NCI-H2107 (cell line): ENCODE data around the gene APOC4.
"Not testable (repeated sequence)": the region's sequence is repeated elsewhere in the genome, so short reads cannot be mapped to it uniquely, and the experiment has no call there.

Experiments
- DNase-seq: peaks from one replicate; lab custom pipeline; 2025; lab: John Stamatoyannopoulos, UW

APOC4 gene

GRCh38 chr19:44958090-44958489, 16.1 kb downstream of the APOC4 start:
- no peak for DNase-seq

GRCh38 chr19:44959691-44960090, 17.7 kb downstream of the APOC4 start:
- DNase-seq = no peak

GRCh38 chr19:44960906-44961728, 19.1 kb downstream of the APOC4 start:
- no peak for DNase-seq

GRCh38 chr19:44961821-44962220, 19.8 kb downstream of the APOC4 start:
- no peak for DNase-seq

- DNase-seq = no peak
Observed at GRCh38 chr19:44968118-44968517, 26.1 kb downstream of the APOC4 start.

GRCh38 chr19:44968670-44969069, 26.6 kb downstream of the APOC4 start:
- DNase-seq = no peak

- DNase-seq = no peak
Observed at GRCh38 chr19:44969437-44969836, 27.4 kb downstream of the APOC4 start.

GRCh38 chr19:44971451-44971850, 29.4 kb downstream of the APOC4 start:
- DNase-seq = not testable (repeated sequence)

- DNase-seq = no peak
Observed at GRCh38 chr19:44972802-44973201, 30.8 kb downstream of the APOC4 start.

- DNase-seq = no peak
Observed at GRCh38 chr19:44973982-44974735, 32.1 kb downstream of the APOC4 start.

GRCh38 chr19:44974857-44975256, 32.8 kb downstream of the APOC4 start:
- DNase-seq = no peak

GRCh38 chr19:44975444-44975843, 33.4 kb downstream of the APOC4 start:
- no peak for DNase-seq

- DNase-seq = no peak
Observed at GRCh38 chr19:44984005-44984404, 42.0 kb downstream of the APOC4 start.

- no peak for DNase-seq
Observed at GRCh38 chr19:44985445-44985844, 43.4 kb downstream of the APOC4 start.

GRCh38 chr19:44986389-44986788, 44.4 kb downstream of the APOC4 start:
- no peak for DNase-seq

- DNase-seq = no peak
Observed at GRCh38 chr19:44987148-44987675, 45.2 kb downstream of the APOC4 start.

GRCh38 chr19:44988273-44988672, 46.2 kb downstream of the APOC4 start:
- DNase-seq = no peak

- DNase-seq = peak; percentile 3
Observed at GRCh38 chr19:44988896-44989556, 47.0 kb downstream of the APOC4 start.

- DNase-seq = no peak
Observed at GRCh38 chr19:44990459-44990858, 48.4 kb downstream of the APOC4 start.

- no peak for DNase-seq
Observed at GRCh38 chr19:44990966-44991365, 48.9 kb downstream of the APOC4 start.

GRCh38 chr19:44992336-44993163, 50.5 kb downstream of the APOC4 start:
- DNase-seq = no peak

- DNase-seq = no peak
Observed at GRCh38 chr19:44993526-44993925, 51.5 kb downstream of the APOC4 start.
